Nephron progenitor cell (in vitro differentiated cells): Measurements from ENCODE around the gene C3orf52.

Experiments
- DNase-seq: peaks from one replicate; pipeline ENCODE4 v3.0.0; 2021
- H3K27ac Mint-ChIP-seq: 2 replicates; pipeline ENCODE4 v1.8.0; 2021; ENCODE audit warnings: mild to moderate bottlenecking, moderate library complexity, mixed read lengths
- H3K27me3 Mint-ChIP-seq: 2 replicates; pipeline ENCODE4 v1.8.0; 2021; ENCODE audit warnings: mild to moderate bottlenecking, low read depth, mixed read lengths; ENCODE audit not compliant: poor library complexity
- H3K36me3 Mint-ChIP-seq: 2 replicates; pipeline ENCODE4 v1.8.0; 2021; ENCODE audit warnings: low read depth, mixed read lengths
- H3K4me1 Mint-ChIP-seq: 2 replicates; pipeline ENCODE4 v1.8.0; 2021; ENCODE audit warnings: mixed read lengths
- H3K4me3 Mint-ChIP-seq: 2 replicates; pipeline ENCODE4 v1.8.0; 2021; ENCODE audit warnings: mild to moderate bottlenecking, moderate library complexity, mixed read lengths
- H3K9me3 Mint-ChIP-seq: 2 replicates; pipeline ENCODE4 v1.8.0; 2021; ENCODE audit warnings: mild to moderate bottlenecking, moderate library complexity, mixed read lengths
- CTCF ChIP-seq: fragments of 200-600 bp; sonication (generic); IDR thresholded peaks from 2 replicates; pipeline ENCODE4 v1.5.0; 2021; ENCODE audit warnings: antibody characterized with exemption

The C3orf52 gene

GRCh38 chr3:112096176-112096575 is 10.0 kb downstream of the C3orf52 start:
- no peak for DNase-seq
- peaks cover 82% of the 10 kb centered on the region for H3K4me1 Mint-ChIP-seq
- TF ChIP-seq CTCF = no peak
- no peaks in the 10 kb centered on the region for H3K27me3 Mint-ChIP-seq
- peaks cover 72% of the 10 kb centered on the region for H3K36me3 Mint-ChIP-seq
- no peak overlapping the region for H3K4me3 Mint-ChIP-seq
- H3K27ac Mint-ChIP-seq = peak overlapping the region; percentile 39
- peaks cover 4% of the 10 kb centered on the region for H3K9me3 Mint-ChIP-seq

- Mint-ChIP-seq H3K4me3 (no peak overlapping the region), H3K9me3 (peaks cover 4% of the 10 kb centered on the region), H3K36me3 (peaks cover 84% of the 10 kb centered on the region), H3K27ac (peak overlapping the region; percentile 19), H3K27me3 (no peaks in the 10 kb centered on the region), H3K4me1 (peaks cover 84% of the 10 kb centered on the region)
- DNase-seq = no peak
- TF ChIP-seq CTCF = no peak
Observed at GRCh38 chr3:112097378-112097777, 11.2 kb downstream of the C3orf52 start.

GRCh38 chr3:112101916-112102315 is 15.7 kb downstream of the C3orf52 start:
- Mint-ChIP-seq H3K4me1 (peaks cover 62% of the 10 kb centered on the region), H3K27ac (peak overlapping the region; percentile 81), H3K36me3 (peaks cover 85% of the 10 kb centered on the region), H3K27me3 (no peaks in the 10 kb centered on the region), H3K4me3 (no peak overlapping the region), H3K9me3 (peaks cover 4% of the 10 kb centered on the region)
- no peak for DNase-seq
- TF ChIP-seq CTCF = no peak

- Mint-ChIP-seq H3K27me3 (no peaks in the 10 kb centered on the region), H3K4me3 (no peak overlapping the region), H3K36me3 (peaks cover 84% of the 10 kb centered on the region), H3K9me3 (no peaks in the 10 kb centered on the region), H3K4me1 (peaks cover 64% of the 10 kb centered on the region), H3K27ac (no peak overlapping the region)
- no peak for TF ChIP-seq CTCF
- DNase-seq = no peak
Observed at GRCh38 chr3:112104774-112105173, 18.6 kb downstream of the C3orf52 start.

- no peak for DNase-seq
- H3K9me3 Mint-ChIP-seq = no peaks in the 10 kb centered on the region
- peaks cover 53% of the 10 kb centered on the region for H3K4me1 Mint-ChIP-seq
- H3K27ac Mint-ChIP-seq = peak overlapping the region; percentile 67
- no peak for TF ChIP-seq CTCF
- no peaks in the 10 kb centered on the region for H3K27me3 Mint-ChIP-seq
- H3K4me3 Mint-ChIP-seq = no peak overlapping the region
- H3K36me3 Mint-ChIP-seq = peaks cover 90% of the 10 kb centered on the region
Observed at GRCh38 chr3:112109322-112109721, 23.1 kb downstream of the C3orf52 start.

GRCh38 chr3:112111785-112112402 is 25.7 kb downstream of the C3orf52 start:
- H3K4me1 Mint-ChIP-seq = peaks cover 63% of the 10 kb centered on the region
- peak; percentile 45 for DNase-seq
- peaks cover 94% of the 10 kb centered on the region for H3K36me3 Mint-ChIP-seq
- H3K27me3 Mint-ChIP-seq = no peaks in the 10 kb centered on the region
- TF ChIP-seq CTCF = peak; percentile 72
- H3K4me3 Mint-ChIP-seq = no peak overlapping the region
- no peaks in the 10 kb centered on the region for H3K9me3 Mint-ChIP-seq
- H3K27ac Mint-ChIP-seq = peak overlapping the region; percentile 29
